GM21447 (cell line): ENCODE data around the gene SCN3A.

Experiments used
- ATAC-seq: cut with Tn5 transposase; IDR thresholded peaks from one replicate; pipeline ENCODE4 v1.9.1; 2021; ENCODE audit not compliant: unreplicated experiment

The SCN3A gene

DNA sequence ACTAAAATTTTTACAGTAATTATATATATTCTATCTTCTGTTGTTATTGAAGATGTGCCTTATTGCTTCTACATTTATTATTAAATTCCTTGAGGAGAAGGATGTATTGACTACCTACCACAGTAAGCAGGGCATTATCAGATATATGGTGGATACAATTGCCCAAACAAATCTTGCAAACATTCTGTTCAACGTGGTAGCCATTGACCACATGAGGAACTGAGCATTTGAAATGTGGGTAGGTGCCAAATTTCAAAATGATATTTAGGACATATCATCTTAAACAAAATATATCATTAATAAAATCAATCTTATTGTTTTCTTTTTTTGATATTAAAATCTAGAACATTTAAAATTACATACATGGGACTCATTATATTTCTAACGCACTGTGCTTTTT, 11.1 kb downstream of the SCN3A start:
- peak; percentile 19 for ATAC-seq

DNA sequence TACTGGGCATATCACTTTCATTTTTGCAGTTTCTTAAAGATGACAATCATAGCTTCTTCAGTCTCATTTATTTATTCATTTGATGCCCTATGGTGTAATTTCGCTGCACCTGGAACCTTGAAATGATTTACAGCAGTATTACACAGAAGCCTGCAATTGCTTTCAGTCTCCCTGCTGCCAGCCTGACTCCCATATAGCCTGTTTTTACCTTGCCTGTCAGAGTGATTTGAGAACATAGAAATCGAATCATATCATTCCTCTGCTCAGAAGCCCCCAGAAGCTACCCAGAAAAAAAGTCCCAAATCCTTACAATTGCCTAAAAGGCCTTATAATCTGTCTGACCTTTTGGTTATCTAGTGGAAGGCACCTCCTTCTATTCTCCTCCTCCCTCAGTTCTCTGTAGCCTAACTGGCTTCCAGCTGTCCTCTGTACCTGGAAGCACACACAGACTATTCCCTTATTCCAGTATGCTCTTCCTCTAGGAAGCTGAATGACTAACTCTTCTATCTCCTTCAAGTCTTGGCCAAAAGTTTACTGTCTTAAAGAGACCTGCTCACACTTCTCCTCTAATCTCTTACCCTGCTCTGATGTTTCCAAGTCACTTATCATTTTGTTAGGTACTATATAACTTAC, 12.6 kb downstream of the SCN3A start:
- ATAC-seq = no peak

DNA sequence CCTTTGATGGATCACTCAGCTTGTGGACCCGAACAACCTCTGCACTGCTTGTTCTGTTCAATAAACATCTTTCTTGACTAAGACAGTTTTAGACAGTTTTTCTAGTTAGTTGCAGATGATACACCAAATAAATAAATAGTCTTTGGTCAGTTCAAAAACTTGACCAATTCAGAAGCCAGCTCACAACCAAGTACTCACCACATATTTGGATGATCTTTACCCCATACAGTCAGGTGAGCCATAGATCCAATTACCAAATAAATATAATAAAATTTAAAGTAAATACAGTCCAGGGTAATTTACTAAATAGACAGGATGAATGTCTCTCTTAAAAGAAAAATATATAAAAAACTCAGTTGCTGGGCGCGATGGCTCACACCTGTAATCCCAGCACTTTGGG, 18.2 kb downstream of the SCN3A start:
- ATAC-seq = no peak

DNA sequence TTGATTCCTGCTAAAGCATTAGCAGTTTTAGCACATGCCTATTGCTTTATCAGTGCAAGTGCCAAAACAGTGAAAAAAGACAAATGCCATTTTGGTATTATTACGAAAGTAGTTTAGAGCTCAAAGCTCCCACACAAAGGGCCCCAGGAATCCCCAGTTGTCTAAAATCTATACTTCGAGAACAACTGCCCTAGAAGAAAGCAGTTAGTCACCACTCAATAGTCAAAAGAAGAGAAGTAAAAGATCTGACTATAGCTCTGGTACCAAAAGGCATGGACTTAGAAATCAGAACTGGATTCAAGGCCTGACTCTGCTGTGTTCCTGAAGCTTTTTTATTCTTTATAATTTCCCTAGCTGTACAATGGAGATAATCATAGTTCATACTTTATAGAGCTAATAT, 21.8 kb downstream of the SCN3A start:
- ATAC-seq = no peak

DNA sequence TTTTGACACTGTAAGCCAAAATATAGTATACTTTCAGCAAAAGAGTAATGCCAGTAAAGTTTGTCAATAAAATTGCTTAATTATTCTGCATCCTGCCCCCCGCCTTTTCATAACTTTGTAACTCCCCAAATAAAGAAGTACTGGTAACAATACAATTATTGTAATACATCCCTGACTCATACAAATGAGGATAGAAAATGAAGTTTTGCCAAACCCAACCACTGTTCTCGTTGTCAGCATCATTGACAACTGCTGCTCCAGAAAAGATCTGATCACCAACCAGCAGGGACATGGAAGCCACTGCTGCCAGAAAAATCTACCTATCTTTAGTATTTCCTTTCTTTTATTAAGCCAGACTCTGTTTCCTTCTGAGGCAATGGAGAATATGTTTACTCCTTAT, 27.1 kb downstream of the SCN3A start:
- no peak for ATAC-seq

DNA sequence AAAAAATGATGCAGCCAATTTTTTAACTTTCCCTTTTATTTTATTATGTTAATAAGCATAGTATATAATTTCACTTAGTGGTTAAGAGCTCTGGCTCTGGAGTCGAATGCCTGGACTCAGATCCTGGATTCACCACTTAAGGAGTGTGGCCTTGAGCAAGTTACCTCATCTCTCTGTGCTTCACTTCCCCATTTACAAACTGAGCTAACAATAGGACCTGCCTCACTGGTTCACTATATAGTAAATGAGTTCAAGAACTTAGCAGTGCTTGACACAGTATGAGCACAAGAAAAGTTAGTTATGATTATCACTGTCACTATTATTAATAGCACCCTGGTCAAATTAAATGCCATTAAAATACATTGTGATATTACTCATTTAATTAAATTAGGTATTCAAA, 30.6 kb downstream of the SCN3A start:
- peak; percentile 77 for ATAC-seq

DNA sequence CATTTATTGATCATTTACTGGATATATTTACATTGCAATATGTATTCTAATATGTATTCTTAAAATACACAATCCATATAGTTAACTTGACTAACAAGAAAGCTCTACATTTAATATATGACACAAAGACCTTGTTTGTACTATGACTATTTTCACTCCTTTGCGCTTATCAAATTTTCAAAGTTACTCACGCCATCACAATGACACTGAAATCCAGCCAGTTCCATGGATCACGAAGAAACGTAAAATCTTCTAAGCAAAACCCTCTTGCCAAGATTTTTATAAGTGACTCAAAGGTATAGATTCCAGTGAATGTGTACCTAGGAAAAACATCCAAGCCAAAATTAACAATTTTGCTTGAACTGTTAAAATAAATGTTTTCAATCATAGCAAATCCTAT, 39.6 kb downstream of the SCN3A start:
- ATAC-seq = no peak

DNA sequence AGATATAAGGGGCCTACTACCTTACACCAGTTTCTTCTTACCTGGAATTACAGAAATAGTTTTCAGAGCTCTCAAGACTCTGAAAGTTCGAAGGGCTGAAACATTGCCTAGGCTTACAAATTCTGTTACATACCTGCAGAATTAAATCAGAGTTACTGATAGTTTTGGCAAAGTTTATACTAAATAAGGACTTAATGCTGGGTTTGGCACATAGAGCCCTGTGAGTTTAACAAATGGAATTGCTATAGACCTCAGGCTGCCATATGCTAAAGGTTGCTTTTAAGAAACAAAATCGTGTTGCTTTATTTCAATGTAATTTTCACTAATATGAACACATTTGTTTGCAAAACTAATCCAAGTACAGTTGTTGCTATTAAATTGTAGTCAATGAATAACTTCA, 40.1 kb downstream of the SCN3A start:
- no peak for ATAC-seq

DNA sequence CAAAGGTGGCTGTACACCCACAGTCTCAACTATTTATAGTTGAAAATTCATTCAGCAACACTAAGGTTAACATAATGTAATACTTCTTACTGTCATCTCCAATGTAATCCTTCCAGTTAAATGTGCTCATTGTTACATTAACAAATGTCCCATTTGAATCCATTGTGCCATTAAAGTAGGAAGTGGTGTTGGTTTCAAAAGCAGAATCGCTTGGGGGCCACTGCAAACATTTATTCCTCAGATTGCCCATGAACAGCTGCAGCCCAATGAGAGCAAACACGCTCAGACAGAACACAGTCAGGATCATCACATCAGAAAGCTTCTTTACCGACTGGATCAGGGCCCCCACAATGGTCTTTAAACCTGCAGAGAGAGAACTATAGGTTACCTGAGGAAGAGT, 41.4 kb downstream of the SCN3A start:
- ATAC-seq = no peak

DNA sequence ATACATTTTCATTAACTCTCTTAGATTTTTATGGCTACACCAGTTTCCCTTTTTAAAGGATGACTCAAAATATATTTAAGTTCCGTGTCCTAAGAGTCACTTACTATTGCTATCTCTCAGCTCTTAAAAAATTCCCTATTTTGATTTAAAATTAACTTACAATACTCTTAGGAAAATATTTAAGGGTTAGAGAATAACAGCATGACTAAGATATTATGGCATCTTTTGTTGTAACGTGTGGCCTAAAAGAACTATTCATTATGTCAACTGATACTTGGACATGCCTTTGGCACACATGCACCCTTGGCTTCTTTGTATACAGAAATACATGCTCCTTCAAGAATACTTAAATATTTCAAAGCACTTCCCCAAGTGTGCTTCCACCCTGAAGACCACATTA, 42.3 kb downstream of the SCN3A start:
- ATAC-seq = no peak

DNA sequence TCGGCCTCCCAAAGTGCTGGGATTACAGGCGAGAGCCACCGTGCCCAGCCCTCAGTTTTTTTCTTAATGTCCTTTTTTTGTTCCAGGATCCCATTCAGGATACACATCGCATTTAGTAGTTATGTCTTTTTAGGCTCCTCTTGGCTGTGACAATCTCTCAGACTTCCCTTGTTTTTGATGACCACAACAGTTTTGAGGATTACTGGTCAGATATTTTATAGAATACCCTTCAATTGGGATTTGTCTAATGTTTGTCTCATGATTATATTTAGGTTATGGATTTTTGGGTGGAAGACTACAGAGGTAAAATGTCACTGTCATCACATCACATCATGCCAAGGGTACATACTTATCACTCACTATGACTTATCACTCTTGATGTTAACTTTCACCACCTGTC, 46.7 kb downstream of the SCN3A start:
- no peak for ATAC-seq

DNA sequence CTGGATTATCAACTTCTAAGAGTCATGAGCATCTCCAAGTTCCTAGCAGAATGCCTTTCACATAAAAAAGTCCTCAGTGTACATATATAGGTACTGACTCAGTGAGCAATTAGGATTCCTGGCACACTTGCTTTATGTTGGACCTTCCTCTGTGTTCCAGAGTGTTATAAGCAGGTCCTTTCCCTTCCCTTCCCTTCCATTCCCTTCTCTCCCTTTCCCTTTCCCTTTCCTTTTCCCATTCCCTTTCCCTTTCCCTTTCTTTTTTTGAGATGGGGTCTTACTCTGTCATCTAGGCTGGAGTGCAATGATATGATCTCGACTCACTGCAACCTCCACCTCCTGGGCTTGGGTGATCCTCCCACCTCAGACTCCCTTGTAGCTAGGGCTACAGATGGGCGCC, 48.7 kb downstream of the SCN3A start:
- no peak for ATAC-seq

DNA sequence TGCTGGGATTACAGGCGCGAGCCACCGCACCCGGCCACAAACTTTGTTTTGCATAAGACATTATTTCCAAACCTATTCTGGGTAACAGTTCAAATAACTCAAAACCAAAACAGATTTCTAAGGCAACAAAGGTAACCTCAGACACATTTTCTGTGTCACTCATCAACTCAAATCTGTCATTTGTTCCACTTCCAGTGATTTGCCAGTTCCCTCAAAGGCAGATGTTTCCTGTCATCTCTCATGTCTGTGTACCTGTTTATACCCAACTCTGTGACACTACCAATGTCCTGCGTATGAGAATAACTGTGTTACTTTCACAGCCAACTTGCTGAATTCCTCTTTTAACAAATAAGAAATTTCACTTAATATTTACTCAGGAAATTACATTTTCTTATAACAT, 54.4 kb downstream of the SCN3A start:
- ATAC-seq = peak; percentile 97

DNA sequence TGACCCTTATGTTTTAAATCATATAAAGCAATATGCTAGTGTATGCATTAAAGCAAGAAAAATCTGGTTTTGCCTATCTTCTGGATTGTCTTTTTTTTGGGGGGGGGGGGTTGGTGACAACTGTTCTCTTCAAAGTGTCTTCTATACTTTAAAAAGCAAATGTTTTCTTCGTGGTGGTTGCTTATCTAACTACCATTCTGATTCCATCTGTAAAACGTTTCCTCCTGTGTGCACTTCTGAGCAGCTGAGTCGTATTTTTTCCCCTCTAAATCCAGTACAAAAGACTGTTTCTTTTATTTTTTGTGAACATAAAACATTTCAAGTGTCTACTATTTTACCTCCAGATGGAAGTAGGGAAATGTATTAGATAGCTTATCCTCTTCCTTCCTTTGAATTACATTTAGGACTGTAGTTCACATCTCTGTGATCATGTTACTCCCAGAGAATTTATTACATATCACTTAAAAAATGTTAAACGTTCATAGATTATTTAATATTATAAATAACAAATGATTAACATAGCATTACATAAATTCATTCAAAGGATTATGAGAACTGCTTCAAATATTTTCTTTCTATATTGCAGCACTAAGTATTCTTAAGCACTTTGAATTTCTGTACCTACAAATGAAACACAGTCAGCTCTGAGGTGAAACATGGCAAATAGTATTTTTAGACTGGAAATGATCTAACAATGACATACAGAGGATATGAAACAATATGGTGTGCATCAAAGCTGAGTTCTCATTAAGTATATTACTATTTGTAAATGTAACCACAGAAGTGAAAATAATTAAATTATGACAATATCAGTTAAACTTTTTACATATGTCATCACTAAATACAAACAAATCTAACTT, 56.4 kb downstream of the SCN3A start:
- no peak for ATAC-seq

DNA sequence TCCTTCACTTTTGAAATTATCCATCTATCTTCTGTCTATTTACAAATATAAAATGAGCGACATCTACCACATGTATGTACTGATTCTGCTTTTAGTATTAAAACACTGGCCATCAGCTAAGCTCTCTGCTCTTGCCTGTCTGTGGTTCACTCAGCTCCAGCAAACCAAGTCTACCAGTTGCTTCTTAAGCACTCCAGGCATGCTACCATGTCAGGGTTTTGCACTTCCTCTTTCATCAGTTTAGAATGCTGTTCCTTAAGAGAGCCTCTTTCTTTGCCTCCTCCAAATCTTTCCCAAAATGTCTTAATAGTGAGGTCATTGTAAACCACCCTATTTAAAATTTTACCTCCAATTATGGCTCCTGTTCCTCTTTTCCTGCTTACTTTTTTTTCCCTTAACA, 59.5 kb downstream of the SCN3A start:
- peak; percentile 63 for ATAC-seq

DNA sequence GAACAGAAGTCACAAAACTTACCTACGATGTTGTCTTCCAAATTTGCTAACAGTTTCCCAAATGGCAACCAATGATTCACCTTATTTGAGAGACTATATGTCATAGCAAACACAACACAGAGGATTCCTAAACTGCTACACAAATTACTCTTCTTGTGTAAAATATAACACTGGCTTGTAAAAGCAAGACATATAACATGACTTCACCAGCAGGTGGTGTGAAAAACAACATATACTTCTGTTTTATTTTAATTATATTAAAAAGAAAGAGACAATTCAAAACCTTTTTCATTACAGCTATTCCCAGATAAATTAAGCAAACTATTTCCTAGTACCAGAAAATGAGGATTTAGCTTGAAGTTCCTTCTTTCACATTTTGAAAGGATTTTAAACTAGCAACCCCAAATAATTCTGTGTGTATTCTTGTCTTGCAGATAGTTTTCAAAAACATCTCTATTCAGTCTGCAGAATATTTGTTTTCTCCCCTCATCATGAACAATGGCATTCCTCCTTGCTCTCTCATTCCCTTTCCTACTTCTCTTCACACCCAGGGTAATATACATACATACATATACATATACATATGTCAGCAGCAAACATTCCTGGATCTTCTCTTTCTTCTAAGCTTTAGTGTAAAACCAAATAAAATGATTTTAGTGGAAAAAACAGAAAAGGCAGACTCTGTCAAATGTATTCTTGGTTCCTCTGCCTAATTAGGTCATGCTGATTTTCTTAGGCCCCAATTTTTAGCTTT, 62.1 kb downstream of the SCN3A start:
- no peak for ATAC-seq

DNA sequence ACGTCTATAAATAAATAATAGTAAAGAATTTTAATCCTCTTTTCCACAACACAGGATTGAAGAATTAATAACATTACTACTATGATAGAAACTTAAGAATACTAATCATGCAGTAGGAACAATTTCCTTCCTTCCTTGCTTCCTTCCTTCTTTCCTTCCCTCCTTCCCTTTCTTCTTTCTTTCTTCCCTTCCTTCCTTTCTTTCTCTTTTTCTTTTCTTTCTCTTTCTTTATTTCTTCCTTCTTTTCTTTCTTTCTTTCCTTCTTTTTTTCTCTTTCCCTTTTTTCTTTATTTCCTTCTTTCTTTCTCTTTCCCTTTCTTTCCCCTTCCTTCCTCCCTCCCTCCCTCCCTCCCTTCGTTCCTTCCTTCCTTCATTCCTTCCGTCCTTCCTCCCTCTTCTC, 77.6 kb downstream of the SCN3A start:
- ATAC-seq = no peak

DNA sequence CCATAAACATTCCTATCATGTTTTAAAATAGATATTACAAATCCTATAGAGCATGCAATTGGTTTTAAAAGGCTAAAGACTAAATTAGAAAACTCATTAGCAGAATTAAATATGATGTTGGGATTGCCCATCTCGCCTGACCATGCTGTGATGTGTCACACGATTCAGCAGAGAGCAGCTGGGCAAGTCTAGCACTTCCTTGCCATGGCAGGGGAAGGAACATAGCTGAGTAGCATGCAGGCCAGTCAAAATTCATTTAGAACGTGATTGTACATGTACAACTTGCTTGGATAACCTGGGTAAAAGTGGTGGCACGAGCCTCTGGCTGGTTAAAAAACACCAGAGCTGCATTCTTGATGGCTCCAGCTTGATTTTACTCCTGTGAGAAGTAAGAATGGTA, 81.3 kb downstream of the SCN3A start:
- ATAC-seq = no peak

DNA sequence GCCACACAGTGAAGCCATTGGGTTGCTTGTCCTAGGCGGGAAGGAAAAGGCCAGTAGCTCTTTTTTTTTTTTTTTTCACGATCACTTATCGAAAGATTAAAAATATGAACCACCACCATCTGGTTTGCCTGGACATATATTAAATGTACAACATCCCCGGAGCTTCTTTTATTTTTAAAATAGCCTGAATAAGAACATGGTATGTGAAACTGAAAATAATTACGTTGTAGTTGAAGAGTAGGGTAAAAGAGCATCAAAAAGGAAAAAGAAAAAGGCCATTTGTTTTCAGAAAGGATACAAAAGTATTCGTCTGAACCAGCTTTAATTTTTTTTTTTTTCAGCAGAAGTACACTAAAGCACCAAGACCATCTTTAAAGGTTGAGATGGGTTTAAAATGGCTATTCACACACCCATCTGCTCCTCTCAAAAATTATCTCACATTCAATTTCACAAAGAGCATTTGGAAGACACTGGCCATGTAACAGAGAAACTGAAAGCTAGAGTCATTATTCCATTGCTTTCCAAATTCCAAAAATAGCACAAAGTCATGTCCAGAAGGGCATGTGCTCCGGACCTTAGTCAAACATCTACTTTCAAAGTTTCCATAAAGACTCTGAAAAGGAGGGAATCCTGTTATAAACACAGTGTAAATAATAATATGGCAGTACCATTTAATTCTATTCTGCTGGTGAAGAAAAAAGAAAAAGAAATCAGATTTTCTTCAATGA, 82.9 kb downstream of the SCN3A start:
- ATAC-seq = no peak

DNA sequence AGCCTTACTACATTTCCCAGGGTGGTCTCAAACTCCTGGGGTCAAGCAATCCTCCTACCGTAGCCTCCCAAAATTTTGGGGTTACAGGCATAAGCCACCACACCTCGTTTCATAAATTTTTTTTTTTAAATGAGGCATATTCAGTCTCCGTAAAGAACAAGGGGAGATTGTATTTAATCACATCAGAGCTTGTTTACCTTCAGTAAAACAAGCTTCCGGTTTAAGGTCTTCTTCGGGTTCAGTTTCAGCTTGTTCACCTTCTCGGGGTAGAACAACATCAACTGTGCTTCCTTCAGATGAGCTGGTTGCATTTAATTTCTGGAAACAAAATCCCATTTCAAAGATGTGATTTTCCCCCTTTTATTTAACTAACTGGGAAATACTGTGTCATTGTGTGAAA, 88.6 kb downstream of the SCN3A start:
- no peak for ATAC-seq

DNA sequence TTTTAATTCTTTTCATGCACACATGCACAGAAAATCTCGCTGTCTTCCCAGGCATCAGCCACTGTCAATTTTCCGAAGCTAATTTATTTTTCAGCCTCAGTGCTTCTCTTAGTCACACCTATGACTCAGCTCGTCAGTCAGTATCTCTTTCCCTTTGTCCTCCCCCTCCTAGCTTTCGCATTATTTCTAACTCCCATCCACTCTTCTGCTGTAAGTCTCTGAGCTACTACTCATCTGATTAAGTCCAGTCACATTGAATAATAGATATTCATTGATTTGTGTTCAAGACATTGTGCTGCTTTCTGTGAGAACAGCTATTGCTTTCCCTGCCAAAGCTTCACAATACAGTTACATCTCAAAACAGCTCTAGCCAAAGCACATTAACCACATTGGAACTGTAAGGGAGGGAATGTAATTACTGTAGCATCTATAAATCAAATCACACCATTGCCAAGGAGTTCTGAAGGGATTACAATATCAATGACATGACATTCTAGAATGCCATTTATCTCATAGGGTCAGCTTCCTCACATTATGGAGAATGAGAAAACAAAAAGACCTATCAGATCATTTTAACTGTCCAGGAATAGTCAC, 89.4 kb downstream of the SCN3A start:
- no peak for ATAC-seq
